K562 (cell line): ENCODE results near the gene TSEN54. TPM values are rescaled to one million over a fixed set of nuclear protein-coding genes. Genes with fewer than 3 reads are reported as not detected.

Experiments
- ATAC-seq: fragments of 200-7000 bp; cut with Tn5 transposase; 3 replicates; pipeline ENCODE4 v1.9.1; 2020; ENCODE audit warnings: moderate library complexity
- BruUV-seq: library from RNA; stranded (reverse); fragments of 400-500 nt; replicated peaks from 2 replicates; lab custom pipeline; 2021; lab: Mats Ljungman, UMichigan
- CTCF ChIA-PET: fragments of 300-600 bp; formaldehyde crosslinking; extraction: SDS; loops from one replicate; lab custom pipeline; 2021; ENCODE audit warnings: low intra/inter-chr PET ratio; lab: Yijun Ruan, JAX
- POLR2A ChIA-PET: fragments of 300-600, 350-650 bp; sonication (Branson Sonifier 250); formaldehyde crosslinking; extraction: SDS; loops from one replicate; lab custom pipeline; 2021; ENCODE audit warnings: antibody characterized with exemption, inconsistent platforms; lab: Yijun Ruan, JAX
- DNase-seq, 4 experiments: peaks; one replicate each; pipeline versions ENCODE4 v3.0.0 to v3.0.0-alpha.2; 2011 to 2018; ENCODE audit warnings: low spot score in 3 of 4, mixed read lengths in 3 of 4; ENCODE audit errors: extremely low read depth in 1 of 4
- FAIRE-seq: peaks from 2 replicates; lab custom pipeline; 2011; peaks lifted over from hg19 to GRCh38; lab: Jason Lieb, UNC
- H2AFZ ChIP-seq: 2 replicates; pipeline ENCODE4 v1.6.0; 2011; ENCODE audit warnings: low read depth, low read length, control low read depth, inconsistent platforms
- H3K27ac ChIP-seq: fragments of 200-600 bp; 3 replicates; pipeline ENCODE4 v1.8.0; 2011; ENCODE audit warnings: low read depth, mild to moderate bottlenecking, control low read depth, inconsistent platforms, low read length, moderate library complexity, mixed read lengths; ENCODE audit errors: extremely low read depth
- H3K27me3 ChIP-seq, 2 experiments: fragments of 300-600 bp in 1 of 2; 2 replicates in 1 of 2; 3 replicates in 1 of 2; pipeline versions ENCODE4 v1.6.0 to v1.8.0; 2011; ENCODE audit warnings: inconsistent platforms in 2 of 2, low read length in 2 of 2, mild to moderate bottlenecking in 1 of 2, mixed read lengths in 1 of 2, moderate library complexity in 1 of 2; ENCODE audit not compliant: control insufficient read depth in 2 of 2, insufficient read depth in 2 of 2
- H3K36me3 ChIP-seq: fragments of 300-600 bp; 3 replicates; pipeline ENCODE4 v1.8.0; 2011; ENCODE audit warnings: mild to moderate bottlenecking, low read length, inconsistent platforms; ENCODE audit not compliant: control insufficient read depth, insufficient read depth
- H3K4me1 ChIP-seq, 2 experiments: fragments of 200-600 bp in 1 of 2; replicated peaks in 1 of 2; 2 replicates in 1 of 2; 3 replicates in 1 of 2; pipeline versions ENCODE4 v1.5.1 to v1.8.0; 2011; ENCODE audit warnings: inconsistent platforms in 2 of 2, low read length in 2 of 2, mild to moderate bottlenecking in 1 of 2, mixed read lengths in 1 of 2, moderate library complexity in 1 of 2; ENCODE audit not compliant: control insufficient read depth in 2 of 2, insufficient read depth in 2 of 2
- H3K4me2 ChIP-seq: 2 replicates; pipeline ENCODE4 v1.6.1; 2011; ENCODE audit warnings: low read length, control low read depth, inconsistent platforms, mixed read lengths; ENCODE audit not compliant: insufficient read depth
- H3K4me3 ChIP-seq: fragments of 200-600 bp; sonication (generic), shearing (Covaris generic); 2 replicates; pipeline ENCODE4 v1.5.1; 2016; ENCODE audit warnings: control low read depth, inconsistent platforms
- H3K79me2 ChIP-seq: fragments of 200-600 bp; 3 replicates; pipeline ENCODE4 v1.8.0; 2011; ENCODE audit warnings: low read length, inconsistent platforms; ENCODE audit not compliant: control insufficient read depth, insufficient read depth
- H3K9ac ChIP-seq, 2 experiments: 2 replicates each; pipeline versions ENCODE4 v1.6.0 to v1.6.1; 2011; ENCODE audit warnings: low read depth in 2 of 2, low read length in 2 of 2, control low read depth in 1 of 2, inconsistent platforms in 1 of 2, mild to moderate bottlenecking in 1 of 2, mixed read lengths in 1 of 2; ENCODE audit not compliant: insufficient read depth in 1 of 2
- H3K9me1 ChIP-seq: one replicate; pipeline ENCODE4 v1.6.0; 2011; ENCODE audit warnings: inconsistent platforms, mild to moderate bottlenecking, low read length, moderate library complexity; ENCODE audit not compliant: control insufficient read depth, insufficient read depth
- H3K9me3 ChIP-seq: replicated peaks from 2 replicates; pipeline ENCODE4 v1.5.1; 2011; ENCODE audit warnings: low read depth, low read length, inconsistent platforms; ENCODE audit not compliant: control insufficient read depth, insufficient read depth
- H4K20me1 ChIP-seq: replicated peaks from 2 replicates; pipeline ENCODE4 v1.6.1; 2011; ENCODE audit warnings: low read length, inconsistent platforms, mixed read lengths; ENCODE audit not compliant: control insufficient read depth, insufficient read depth
- U2AF1 ChIP-seq: fragments of 200-400 bp; formaldehyde crosslinking; optimal IDR thresholded peaks from 2 replicates; pipeline ENCODE3; 2017; ENCODE audit warnings: mild to moderate bottlenecking, low read depth, low read length, moderate library complexity
- WGBS: fragments of 100-300 bp; shearing (Covaris generic); methylation state at CpG from one replicate; pipeline ENCODE4 v1.1.6; 2016; ENCODE audit warnings: low coverage, mixed read lengths; ENCODE audit not compliant: insufficient coverage; ENCODE audit errors: missing lambda C conversion rate; 5-methylcytosine and 5-hydroxymethylcytosine counted together
- in situ Hi-C: fragments of 300-500 bp; cut with MboI; formaldehyde crosslinking; loops from 4 replicates; pipeline ENCODE4 v1.15.0; 2018; ENCODE audit warnings: inconsistent platforms, mixed read lengths
- intact Hi-C: fragments of 100-400 bp; cut with micrococcal nuclease; formaldehyde crosslinking; loops from 2 replicates; pipeline ENCODE4 v1.14.2; 2022
- polyA plus RNA-seq, 8 experiments: library from polyadenylated mRNA; depleted of rRNA in 4 of 8; stranded (reverse) in 5 of 8; unstranded in 3 of 8; fragments of >200 nt; fragmentation: Nextera tagmentation in 2 of 8; fragmentation: Illumina TruSeq in 1 of 8; extraction: Ambion mirVana in 2 of 8; extraction: Trizol in 1 of 8; gene quantifications; 2 replicates each; pipeline versions ENCODE4 v1.2.1 to v1.2.3, GENCODE V29; 2011 to 2014; ENCODE audit warnings: inconsistent platforms in 1 of 8, missing spikeins in 1 of 8
- total RNA-seq, 7 experiments: library from RNA; depleted of rRNA in 6 of 7; stranded (reverse); fragments of >200 nt in 6 of 7; fragmentation: Illumina TruSeq in 2 of 7; extraction: Trizol in 2 of 7; gene quantifications; 2 replicates each; pipeline versions ENCODE4 v1.2.1 to v1.2.3, GENCODE V29; 2011 to 2021; ENCODE audit warnings: low replicate concordance in 1 of 7
- TF ChIP-seq, protein P1 (sequence below): sonication (generic); formaldehyde crosslinking; IDR thresholded peaks from 2 replicates; pipeline ENCODE4 v1.8.1; 2023; ENCODE audit warnings: mild to moderate bottlenecking, missing genetic modification reagents

The TSEN54 gene
- total and polyA plus RNA-seq, 9 of the 15 experiments (the other 6 are each of a cell fraction or from before 2014, with no cell fraction given) = 5.9 to 64.3 (median 48.9) TPM

DNA sequence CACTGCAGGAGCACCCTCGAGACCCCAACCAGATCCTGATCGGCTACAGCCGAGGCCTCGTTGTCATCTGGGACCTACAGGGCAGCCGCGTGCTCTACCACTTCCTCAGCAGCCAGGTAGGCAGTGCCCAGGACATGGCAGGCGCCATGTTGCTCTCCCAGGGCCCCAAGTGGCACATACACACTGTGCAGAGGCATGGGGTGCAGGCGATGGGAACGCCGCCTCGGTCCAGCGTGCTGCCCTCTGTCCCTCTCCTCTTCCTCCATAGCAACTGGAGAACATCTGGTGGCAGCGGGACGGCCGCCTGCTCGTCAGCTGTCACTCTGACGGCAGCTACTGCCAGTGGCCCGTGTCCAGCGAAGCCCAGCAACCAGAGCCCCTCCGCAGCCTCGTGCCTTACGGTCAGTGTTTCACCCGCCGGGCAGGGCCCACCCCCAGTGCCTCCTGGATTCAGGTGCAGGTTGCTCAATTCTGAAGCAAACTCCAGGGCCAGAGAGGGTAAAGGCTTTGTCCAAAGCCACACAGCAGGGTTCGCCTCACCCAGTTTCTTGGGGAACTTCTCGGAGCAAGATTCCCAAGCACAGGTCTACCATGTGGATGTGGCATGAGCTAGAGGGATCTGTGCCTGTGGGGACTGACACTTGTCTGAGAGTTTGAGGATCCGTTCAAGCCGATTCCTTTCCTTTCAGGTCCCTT lies 46.9 kb downstream of the TSEN54 start:
- Histone ChIP-seq H3K9me3 (no peaks in the 10 kb centered on the region), H3K4me2 (no peak overlapping the region), H3K9ac (peak overlapping the region in 1 of 2 experiments; percentile 17; a peak in 1 of 4 replicates), H3K27ac (no peak overlapping the region), H2AFZ (no peak overlapping the region), H3K9me1 (peaks cover 3% of the 10 kb centered on the region), H3K4me1 (peaks cover 0 to 20% of the 10 kb centered on the region in 2 experiments; a peak in 3 of 5 replicates), H3K36me3 (peaks cover 13% of the 10 kb centered on the region; the same call in 1 of the 3 replicates), H3K4me3 (no peak overlapping the region), H3K27me3 (no peaks in the 10 kb centered on the region), H4K20me1 (no peaks in the 10 kb centered on the region), H3K79me2 (no peaks in the 10 kb centered on the region)
- TF ChIP-seq, protein P1, sequence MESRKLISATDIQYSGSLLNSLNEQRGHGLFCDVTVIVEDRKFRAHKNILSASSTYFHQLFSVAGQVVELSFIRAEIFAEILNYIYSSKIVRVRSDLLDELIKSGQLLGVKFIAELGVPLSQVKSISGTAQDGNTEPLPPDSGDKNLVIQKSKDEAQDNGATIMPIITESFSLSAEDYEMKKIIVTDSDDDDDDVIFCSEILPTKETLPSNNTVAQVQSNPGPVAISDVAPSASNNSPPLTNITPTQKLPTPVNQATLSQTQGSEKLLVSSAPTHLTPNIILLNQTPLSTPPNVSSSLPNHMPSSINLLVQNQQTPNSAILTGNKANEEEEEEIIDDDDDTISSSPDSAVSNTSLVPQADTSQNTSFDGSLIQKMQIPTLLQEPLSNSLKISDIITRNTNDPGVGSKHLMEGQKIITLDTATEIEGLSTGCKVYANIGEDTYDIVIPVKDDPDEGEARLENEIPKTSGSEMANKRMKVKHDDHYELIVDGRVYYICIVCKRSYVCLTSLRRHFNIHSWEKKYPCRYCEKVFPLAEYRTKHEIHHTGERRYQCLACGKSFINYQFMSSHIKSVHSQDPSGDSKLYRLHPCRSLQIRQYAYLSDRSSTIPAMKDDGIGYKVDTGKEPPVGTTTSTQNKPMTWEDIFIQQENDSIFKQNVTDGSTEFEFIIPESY (CRISPR knock-in tag) = peak; percentile 81
- TF ChIP-seq U2AF1 = no peak
- no TSS peak for BruUV-seq
- ChIA-PET POLR2A (no interaction called here), CTCF (no interaction called here)
- WGBS = 78% methylated on average over 27 of the region's 28 CpGs
- no peak for ATAC-seq
- no peak for FAIRE-seq
- in situ Hi-C loops = no loop called here
- no peak for DNase-seq
- intact Hi-C loops = no loop called here
